IPS-18c (cell line): Measurements from ENCODE around the gene ACTL7A.
"Not testable (repeated sequence)": the region's sequence is repeated elsewhere in the genome, so short reads cannot be mapped to it uniquely, and the experiment has no call there.

Source experiments
- H3K4me3 ChIP-seq: 2 replicates; pipeline ENCODE4 v1.7.0; 2013; ENCODE audit warnings: low read depth, mild to moderate bottlenecking, low read length, moderate library complexity; ENCODE audit not compliant: insufficient read depth
- H3K9me3 ChIP-seq: one replicate; pipeline ENCODE4 v1.6.1; 2013; ENCODE audit warnings: mild to moderate bottlenecking, low read length, moderate library complexity; ENCODE audit not compliant: control insufficient read depth, insufficient read depth

ACTL7A gene

DNA sequence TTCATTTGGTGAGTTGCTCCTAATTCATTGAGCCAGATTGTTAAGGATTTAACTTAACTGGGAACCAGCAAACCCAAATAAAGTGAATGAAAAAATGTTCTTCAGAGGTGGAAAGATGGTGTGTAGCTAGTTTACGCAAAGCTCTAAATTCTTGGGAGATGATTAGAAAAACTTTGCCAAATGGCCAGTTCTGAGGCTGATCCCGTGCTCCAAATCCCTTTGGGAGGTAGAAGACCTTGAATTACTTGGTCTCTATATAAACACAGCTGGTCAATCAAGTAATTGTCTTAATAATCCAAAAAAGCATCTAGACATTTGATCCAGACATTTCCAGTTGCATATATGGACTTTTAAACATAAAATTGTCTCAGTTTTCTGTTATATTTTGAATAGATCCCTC, 17.7 kb upstream of the ACTL7A start:
- no peaks in the 10 kb centered on the region for H3K9me3 ChIP-seq
- no peak overlapping the region for H3K4me3 ChIP-seq

DNA sequence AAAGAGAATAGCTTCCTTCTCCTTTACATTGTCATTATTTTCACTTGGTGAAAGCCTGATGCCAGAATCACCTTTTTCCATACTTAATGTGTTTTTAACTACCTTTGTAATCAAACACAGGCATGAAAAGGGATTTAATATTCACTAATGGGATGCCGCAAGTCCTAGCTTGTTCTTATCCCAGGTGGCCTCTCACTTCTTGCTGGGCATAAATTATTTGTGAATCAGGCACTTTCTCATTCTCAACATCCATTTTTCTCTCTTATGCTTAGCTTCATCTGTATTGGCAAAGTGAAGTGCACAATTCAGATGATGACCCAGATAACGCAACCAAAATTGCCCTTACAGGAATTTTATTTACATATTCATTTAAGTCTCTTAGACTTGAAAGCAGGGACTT, 17.2 kb upstream of the ACTL7A start:
- H3K9me3 ChIP-seq: no peaks in the 10 kb centered on the region

DNA sequence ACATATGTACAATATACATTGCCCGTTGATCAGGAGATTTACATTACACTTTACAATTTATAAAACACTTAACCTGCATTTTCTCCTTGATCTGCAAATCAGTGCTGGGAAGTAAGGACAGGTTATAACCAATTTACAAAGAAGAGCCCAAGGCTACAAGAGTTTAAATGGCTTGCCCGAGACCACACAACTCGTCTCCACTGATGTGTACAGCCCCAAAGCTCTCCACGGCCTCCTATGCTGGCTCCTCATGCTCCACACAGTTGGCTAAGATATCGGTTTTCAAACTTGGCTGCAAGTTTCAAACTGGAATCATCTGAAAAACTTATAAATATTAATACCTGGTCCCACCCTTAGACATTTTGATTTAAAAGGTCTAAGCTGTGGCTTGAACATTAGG, 16.6 kb upstream of the ACTL7A start:
- Histone ChIP-seq H3K4me3 (no peak overlapping the region), H3K9me3 (no peaks in the 10 kb centered on the region)

More for the DNA sequence above, 17.2 kb upstream of the ACTL7A start:
- H3K4me3 ChIP-seq: no peak overlapping the region

DNA sequence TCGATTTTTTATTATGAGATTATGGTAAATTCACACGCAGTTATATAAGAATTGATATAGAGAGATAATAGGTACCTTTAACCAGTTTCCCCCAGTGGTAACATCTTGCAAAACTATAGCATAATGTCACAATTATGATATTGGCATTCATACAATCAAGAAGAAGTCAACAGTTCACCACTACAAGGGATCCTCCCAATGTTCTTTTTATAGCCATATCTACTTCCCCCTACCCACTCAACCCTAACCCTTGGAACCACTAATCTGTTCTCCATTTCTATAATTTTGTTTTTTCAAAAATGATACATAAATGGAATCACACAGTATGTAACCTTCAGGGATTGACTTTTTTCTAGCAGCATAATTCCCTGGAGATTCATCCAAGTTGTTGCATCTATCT, 16.1 kb upstream of the ACTL7A start:
- Histone ChIP-seq H3K9me3 (no peaks in the 10 kb centered on the region), H3K4me3 (no peak overlapping the region)

DNA sequence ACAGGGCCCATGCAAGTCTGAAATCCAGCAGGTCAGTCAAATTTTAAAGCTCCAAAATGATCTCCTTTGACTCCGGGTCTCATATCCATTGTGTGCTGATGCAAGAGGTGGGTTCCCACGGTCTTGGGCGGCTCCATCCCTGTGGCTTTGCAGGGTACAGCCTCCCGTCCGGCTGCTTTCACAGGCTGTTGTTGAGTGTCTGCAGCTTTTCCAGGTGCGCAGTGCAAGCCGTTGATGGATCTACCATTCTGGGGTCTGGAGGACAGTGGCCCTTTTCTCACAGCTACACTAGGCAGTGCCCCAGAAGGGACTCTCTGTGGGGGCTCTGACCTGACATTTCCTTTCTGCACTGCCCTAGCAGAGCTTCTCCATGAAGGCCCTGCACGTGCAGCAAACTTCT, 13.8 kb upstream of the ACTL7A start:
- H3K9me3 ChIP-seq, H3K4me3 ChIP-seq: not testable (repeated sequence)

DNA sequence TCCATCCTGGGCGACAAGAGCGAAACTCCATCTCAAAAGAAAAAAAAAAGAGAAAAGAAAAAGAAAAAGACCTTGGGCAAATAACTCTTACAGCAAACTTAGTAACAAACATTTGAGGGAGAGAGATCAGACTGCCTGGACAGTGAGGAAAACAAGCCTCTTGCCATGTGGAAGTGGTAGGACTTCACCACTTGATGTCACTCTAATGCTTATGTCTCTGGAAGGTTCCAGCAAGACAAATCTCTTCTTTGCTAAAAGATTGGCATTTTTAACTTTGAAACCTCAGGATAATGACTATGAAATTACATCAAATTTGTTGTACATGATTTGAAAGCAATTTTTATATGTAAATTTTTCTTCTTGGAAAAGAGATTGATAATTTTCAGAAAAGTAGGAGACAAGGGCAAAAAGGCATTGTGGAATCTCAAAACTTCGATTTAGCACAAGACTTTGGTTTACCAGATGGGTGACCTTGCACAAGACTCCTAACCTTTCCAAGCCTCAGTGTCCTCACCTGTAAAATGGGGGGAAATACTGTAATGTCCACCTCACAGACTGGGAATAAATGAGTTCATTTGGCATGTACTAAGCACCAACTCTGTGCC, 11.7 kb upstream of the ACTL7A start:
- H3K9me3 ChIP-seq: no peaks in the 10 kb centered on the region
- no peak overlapping the region for H3K4me3 ChIP-seq

DNA sequence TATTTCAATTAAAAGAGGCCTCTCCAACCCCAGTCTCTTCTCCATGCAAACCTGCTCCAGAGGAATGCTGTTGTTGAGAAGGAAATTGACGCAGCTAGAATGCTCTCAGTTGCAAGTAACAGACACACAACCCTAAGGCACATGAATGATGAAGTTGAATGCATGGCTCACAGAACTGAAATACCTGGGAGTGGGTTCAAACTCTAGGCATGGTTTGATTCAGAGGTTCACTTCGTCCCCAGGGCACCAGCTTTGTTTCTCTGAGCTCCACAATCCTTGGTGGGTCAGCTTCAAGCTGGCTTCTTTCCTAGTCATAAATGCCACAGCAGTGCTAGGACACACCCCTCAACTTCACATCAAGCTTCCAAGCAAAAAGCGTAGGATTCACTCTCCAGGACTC, 10.9 kb upstream of the ACTL7A start:
- no peak overlapping the region for H3K4me3 ChIP-seq
- no peaks in the 10 kb centered on the region for H3K9me3 ChIP-seq

DNA sequence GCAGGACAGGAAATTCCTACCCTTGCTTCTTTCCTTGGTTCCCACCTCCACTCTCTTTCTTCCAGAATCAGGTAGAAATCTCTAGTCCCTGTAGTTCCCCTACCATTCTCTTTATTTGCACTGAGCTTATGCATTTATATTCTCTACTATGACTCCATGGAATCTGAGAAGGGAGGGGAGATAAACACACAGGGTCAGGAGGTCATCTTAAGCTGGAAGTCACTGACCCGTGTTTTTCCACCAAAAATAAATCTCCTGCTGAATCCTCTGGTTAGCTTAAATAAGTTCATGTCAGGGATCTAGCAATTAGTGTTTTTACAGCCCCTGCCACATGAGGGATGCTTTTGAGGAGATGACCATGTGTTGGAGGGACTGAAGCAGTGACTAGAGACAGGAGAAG, 10.0 kb upstream of the ACTL7A start:
- Histone ChIP-seq H3K4me3 (no peak overlapping the region), H3K9me3 (no peaks in the 10 kb centered on the region)

DNA sequence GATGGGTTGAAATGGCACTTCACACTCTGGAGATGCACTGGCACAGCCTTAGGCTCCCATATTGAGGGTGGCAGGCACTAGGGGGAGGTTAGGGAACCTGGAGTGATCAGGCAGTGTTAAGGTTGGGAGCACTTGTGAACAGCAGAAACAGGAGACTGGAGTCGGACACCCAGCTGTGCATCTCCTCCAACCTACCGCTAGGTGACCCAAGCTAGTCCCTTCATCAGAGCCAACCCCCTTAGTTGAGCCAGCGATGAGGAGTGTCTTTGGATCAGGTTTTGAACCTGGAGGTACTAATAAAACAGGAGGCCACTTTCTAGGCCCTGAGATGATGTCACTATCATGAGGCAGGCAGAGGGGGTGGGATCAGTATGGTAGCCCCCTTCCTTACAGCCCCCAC, 8.0 kb upstream of the ACTL7A start:
- H3K9me3 ChIP-seq: no peaks in the 10 kb centered on the region
- no peak overlapping the region for H3K4me3 ChIP-seq

DNA sequence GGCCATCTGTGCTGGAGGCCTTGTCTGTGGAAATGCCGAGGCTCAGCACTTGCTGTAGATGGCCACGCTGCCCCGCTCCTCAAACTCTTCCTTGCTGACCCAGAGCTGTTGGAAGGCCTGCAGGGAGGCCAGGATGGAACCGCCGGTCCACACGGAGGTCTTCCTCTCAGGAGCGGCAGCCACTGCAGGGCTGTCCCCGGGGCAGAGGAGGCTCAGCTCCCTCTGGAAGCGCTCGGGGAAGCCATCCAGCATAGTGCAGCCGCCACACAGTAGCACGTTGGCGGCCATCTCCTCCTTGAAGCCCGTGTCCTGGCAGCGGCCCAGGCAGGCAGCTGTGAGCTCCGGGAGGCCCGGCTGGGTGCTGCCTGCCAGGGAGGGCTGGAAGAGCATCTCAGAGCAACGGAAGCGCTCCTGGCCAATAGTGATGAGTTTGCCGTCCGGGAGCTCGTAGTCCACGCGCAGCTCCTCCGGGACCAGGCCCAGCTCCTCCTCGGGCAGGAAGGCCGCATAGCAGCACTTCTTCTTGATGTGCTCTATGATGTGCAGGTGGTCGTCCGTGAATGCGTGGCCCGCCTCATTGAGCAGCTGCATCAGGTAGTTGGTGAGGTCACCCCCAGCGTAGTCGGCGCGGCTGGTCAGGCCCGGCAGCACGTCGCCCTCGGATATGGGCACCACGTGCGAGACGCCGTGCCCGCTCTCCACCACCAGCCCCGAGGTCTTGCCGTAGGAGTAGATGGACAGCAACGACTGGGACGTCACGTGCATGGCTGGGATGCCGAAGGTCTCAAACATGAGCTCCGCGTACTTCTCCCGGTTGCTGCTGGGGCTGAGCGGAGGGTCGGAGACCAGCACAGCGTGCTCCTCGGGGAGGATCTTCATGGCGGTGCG, 7.2 kb upstream of the ACTL7A start:
- Histone ChIP-seq H3K9me3 (no peaks in the 10 kb centered on the region), H3K4me3 (no peak overlapping the region)

DNA sequence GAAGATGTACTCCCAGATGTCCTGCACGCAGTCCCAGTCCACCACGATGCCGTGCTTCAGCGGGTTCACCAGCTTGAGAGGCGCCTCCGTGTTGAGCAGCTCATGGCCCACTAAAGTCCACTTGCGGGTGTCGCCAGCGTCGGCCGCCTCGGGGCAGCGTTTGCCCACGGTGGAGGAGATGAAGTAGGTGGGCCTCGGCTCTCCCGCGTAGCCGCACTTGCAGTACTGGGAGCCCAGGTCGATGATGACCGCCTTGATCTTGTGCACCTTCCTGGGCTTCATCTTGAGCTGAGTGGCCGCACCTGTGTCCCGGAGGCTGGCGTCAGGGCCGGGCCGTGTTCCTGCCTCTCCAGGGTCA, 6.6 kb upstream of the ACTL7A start:
- H3K4me3 ChIP-seq: no peak overlapping the region
- no peaks in the 10 kb centered on the region for H3K9me3 ChIP-seq

DNA sequence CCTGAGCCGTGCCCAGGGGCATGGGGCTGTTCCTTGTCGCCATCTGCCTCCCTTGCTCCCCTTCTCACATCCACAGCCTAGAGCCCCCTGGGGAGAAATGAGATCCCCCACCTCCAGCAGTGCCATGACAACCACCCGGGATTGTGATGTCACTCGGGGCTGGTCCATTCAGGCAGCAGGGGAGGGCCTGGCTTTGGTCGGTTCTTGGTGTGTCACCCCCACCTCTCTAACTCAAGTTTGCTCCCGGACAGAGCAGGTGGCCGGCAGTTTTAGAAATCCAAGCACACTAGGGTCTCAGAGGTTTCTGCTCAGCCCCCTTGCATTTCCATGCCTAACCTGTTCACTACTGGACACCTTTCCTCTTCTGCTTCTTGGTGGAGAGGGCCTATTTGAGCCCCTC, 6.2 kb upstream of the ACTL7A start, which contains the start of gene ACTL7B:
Gene ACTL7B (minus strand): TSS at position 99 of the 400 bp plus-strand sequence. CDS start 56 bp downstream, at position 43.
- no peak within 1 kb of the TSS for H3K4me3 ChIP-seq
- no peaks in the 10 kb centered on the region for H3K9me3 ChIP-seq

DNA sequence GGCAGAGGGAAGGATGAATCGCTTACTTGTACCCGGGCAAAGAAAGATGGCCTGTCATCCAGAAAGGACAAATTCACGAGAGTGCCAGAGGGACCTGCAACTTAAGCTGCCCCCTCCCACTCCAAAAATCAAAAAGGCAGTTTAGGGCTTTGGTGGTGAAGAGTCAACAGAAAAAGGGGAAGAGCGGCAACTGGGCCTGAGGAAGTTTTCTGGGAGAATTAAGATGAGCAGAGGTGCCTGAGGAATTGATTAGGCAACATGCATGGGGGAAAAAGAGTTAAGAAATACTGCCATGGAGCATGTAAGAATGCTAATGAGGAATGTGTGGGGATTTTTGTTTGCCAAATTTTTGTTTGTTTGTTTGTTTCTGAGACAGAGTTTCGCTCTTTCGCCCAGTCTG, 4.5 kb upstream of the ACTL7A start:
- Histone ChIP-seq H3K9me3 (peaks cover under 1% of the 10 kb centered on the region), H3K4me3 (no peak overlapping the region)

DNA sequence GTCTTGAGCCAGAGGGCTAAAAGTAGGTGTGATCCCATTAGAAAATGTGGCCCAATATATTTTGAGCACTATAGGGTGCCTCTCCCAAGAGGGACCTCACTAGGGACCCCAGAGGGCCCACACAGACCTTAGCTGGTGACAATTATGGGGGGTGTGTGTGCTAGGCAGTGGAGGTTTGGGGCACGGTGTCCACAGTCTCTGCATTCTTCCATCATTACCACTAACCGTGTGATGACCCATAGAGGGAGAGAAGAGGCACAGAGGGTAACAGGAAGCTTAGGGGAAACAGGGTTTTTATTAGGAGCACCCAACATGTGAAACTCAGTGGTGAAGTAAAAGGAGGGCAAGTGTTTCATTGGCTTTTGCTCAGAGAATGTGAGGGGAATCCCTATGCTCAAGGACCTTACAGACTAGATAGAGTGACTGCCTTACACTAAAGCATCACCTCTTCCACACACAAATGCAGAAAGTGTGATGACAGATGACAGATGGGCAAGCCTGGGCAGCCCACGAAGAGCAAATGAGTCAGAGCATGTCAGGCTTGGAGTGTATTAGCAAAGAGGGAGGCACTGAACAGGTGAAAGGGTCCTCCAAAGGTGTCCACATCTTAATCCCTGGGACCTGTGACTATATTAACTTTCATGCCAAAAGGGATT, 2.5 kb upstream of the ACTL7A start:
- Histone ChIP-seq H3K4me3 (no peak overlapping the region), H3K9me3 (peaks cover 2% of the 10 kb centered on the region)

DNA sequence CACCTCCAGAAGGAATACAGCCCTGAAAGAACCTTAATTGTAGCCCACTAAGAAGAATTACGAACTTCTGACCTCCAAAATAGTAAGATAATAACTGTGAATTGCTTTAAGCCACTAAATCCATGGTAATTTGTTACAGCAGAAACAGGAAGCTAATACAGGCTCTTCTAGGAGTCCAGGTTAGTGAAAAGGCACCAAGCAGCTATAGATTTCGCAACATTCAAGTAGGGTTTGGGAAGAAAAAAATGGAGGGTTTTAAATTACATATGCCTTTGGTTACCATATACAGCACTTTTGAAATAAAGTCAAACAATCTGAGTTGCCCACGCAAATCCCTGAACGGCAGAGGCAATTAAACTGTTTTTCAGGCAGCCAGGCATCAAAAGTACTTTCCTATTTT, 1.7 kb upstream of the ACTL7A start:
- Histone ChIP-seq H3K9me3 (peaks cover 2% of the 10 kb centered on the region), H3K4me3 (no peak overlapping the region)

DNA sequence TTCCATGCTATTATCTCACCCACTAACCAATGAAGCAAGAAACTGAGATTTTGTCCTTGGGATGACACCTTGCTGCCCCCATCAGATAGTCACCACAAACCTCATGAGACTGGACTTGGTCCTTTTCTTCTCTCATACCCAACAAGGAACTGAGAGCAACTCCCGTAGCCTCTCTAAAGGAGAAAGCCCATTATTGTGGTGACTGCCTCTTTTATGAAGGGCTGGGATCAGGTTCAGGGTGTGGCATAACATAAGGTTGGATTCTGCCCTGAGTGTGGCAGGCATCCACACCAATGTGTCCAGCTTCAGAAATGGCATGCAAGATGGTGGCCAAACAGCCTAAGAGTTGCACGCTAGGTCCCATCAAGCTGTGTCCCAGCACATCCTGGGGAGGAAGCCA, 1.3 kb upstream of the ACTL7A start:
- Histone ChIP-seq H3K4me3 (no peak overlapping the region), H3K9me3 (peaks cover 2% of the 10 kb centered on the region)

DNA sequence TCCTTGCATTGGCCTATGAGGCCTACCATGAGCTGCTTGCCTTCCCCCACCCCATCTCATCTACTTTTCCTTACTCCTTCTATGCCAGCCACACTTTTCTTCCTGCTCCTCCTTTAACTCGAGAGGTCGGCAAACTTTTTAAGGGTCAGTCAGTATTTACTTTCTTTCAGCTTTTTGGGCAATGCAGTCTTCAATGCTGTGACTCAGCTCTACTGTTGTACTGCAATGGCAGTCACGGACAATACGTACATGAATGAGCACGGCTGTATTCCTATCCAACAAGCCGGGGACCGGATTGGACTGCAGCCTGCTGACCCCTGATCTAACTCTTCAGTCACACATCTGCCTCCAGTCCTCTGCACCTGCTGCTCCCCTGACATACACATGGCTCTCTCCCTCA, 602 bp upstream of the ACTL7A start:
- H3K9me3 ChIP-seq: peaks cover 2% of the 10 kb centered on the region
- H3K4me3 ChIP-seq: no peak overlapping the region

DNA sequence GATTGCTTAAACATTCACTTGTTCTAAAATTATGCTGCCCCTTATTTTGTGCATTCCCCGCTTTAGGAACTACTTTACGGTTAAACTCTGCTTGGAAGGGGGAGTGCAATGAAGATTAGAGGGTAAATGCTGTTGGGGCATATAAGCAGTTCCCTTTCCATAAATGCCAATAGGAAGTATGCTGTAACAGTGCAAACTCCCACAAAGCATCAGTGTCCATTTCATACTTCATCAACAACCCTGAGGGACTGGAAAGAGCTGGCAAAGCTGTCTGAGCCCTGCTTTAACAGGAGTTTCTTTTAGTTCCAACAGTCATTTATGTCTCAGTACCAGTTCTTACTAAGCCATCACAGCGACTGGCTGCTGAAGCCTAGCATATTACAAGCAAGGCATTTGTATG, 1.8 kb downstream of the ACTL7A start:
- Histone ChIP-seq H3K9me3 (peaks cover 2% of the 10 kb centered on the region), H3K4me3 (no peak overlapping the region)
